ENCODE measurements around the gene S100A2. TPM values are rescaled to one million over a fixed set of nuclear protein-coding genes. Genes with fewer than 3 reads are reported as not detected.

S100A2 gene
- total and polyA plus RNA-seq, 2 of the 13 experiments (the other 11 are each of a cell fraction or from before 2014, with no cell fraction given), result 1.2 TPM

GRCh38 chr1:153532181-153532580 lies 33.5 kb downstream of the S100A2 start (continued):
- no peak for TF ChIP-seq ZNF710 (CRISPR knock-in tag; IDR thresholded peaks at IDR 0.05; ENCODE audit: borderline replicate concordance)
- no peak for TF ChIP-seq ARID5B (CRISPR knock-in tag; IDR thresholded peaks at IDR 0.05)
- TF ChIP-seq ZSCAN9 (CRISPR knock-in tag; IDR thresholded peaks at IDR 0.05; ENCODE audit: borderline replicate concordance), result no peak

GRCh38 chr1:153531638-153532037 lies 34.0 kb downstream of the S100A2 start:
- H3K9me3 ChIP-seq (ENCODE audit: low read length), result no peaks in the 10 kb centered on the region
- H2AFZ ChIP-seq (ENCODE audit: low read length), result no peak overlapping the region
- in situ Hi-C loops (cut with HindIII; ENCODE audit: extremely low pct_ligation_motif_present, low pct_unique_long_range_greater_than_20kb) (loop anchor here (5.0 kb wide), 1 partner anchor 36 kb away; the partner anchor contains the start of gene S100A2), intact Hi-C loops (cut with micrococcal nuclease; ENCODE audit: unreplicated experiment) (no loop called here)
- H3K9ac ChIP-seq (ENCODE audit: insufficient read depth, low read depth, low read length), result no peak overlapping the region
- H3K4me3 ChIP-seq (replicated peaks in 1 of 3; ENCODE audit: insufficient read depth in 1 of 3, low read depth in 2 of 3, low read length in 3 of 3), result no peak overlapping the region
- no peaks in the 10 kb centered on the region for H3K36me3 ChIP-seq (replicated peaks in 1 of 2; ENCODE audit: control insufficient read depth in 1 of 2, insufficient read depth in 2 of 2, low read length in 2 of 2)
- 56% methylated on average over 2 of the region's 3 CpGs for WGBS (ENCODE audit: low lambda C conversion rate)
- no peak overlapping the region for H3K27ac ChIP-seq (ENCODE audit: extremely low read length, insufficient read depth, low read length)
- no peak overlapping the region for H3K4me2 ChIP-seq (ENCODE audit: low read depth, low read length)
- ChIA-PET CTCF (ENCODE audit: low intra/inter-chr PET ratio, low total read pairs) (interaction anchor here (2.8 kb wide), 1 partner anchor 36 kb away, joined by 42 read pairs; no protein-coding TSS in a partner anchor), POLR2A (interaction anchor here (1.6 to 6.6 kb wide), 4 partner anchors 12 to 102 kb away, joined by 5 to 49 read pairs (median 18); partner anchors contain the start of genes CHTOP and S100A2)
- H3K27me3 ChIP-seq (ENCODE audit: control insufficient read depth in 1 of 2, insufficient read depth in 2 of 2, low read length in 2 of 2), result no peaks in the 10 kb centered on the region; a peak in 1 of 5 replicates
- DNase-seq (ENCODE audit: low spot score) (no peak), FAIRE-seq (no peak), ATAC-seq (no peak)
- H3K4me1 ChIP-seq (ENCODE audit: insufficient read depth, low read length), result peaks cover 53% of the 10 kb centered on the region
- no peaks in the 10 kb centered on the region for H4K20me1 ChIP-seq (ENCODE audit: insufficient read depth, low read length)
- BruUV-seq (replicated peaks), result no TSS peak
- no peaks in the 10 kb centered on the region for H3K79me2 ChIP-seq (ENCODE audit: insufficient read depth, low read length)
- TF ChIP-seq PITX1 (CRISPR knock-in tag; IDR thresholded peaks at IDR 0.05), result no peak
- TF ChIP-seq FOXJ3 (CRISPR knock-in tag; IDR thresholded peaks at IDR 0.05; ENCODE audit: borderline replicate concordance), result no peak
- TF ChIP-seq SRF (IDR thresholded peaks at IDR 0.05; ENCODE audit: low read depth, low read length), result no peak
- TF ChIP-seq NFAT5 (CRISPR knock-in tag; IDR thresholded peaks at IDR 0.05), result no peak
- TF ChIP-seq ZNF772 (CRISPR knock-in tag; IDR thresholded peaks at IDR 0.05), result no peak
- no peak for TF ChIP-seq ZNF543 (CRISPR knock-in tag; IDR thresholded peaks at IDR 0.05)
- no peak for TF ChIP-seq NAIF1 (CRISPR knock-in tag; IDR thresholded peaks at IDR 0.05; ENCODE audit: borderline replicate concordance)
- no peak for TF ChIP-seq MIXL1 (CRISPR knock-in tag; IDR thresholded peaks at IDR 0.05)
- TF ChIP-seq PRPF4 (IDR thresholded peaks at IDR 0.05; ENCODE audit: low read depth, low read length, poor library complexity, severe bottlenecking), result no peak
- TF ChIP-seq ZNF850 (CRISPR knock-in tag; conservative IDR thresholded peaks at IDR 0.05), result no peak

All from HepG2 (cell line).